ENCODE data around the gene MYO1E. TPM values are rescaled to one million over a fixed set of nuclear protein-coding genes. Genes with fewer than 3 reads are reported as not detected.

Gene MYO1E
- total and polyA plus RNA-seq, 8 donors, result 31.4 to 101 (median 39.9) TPM

- H3K9me3 ChIP-seq, result no peaks in the 10 kb centered on the region
- peak overlapping the region; percentile 78 to 86 for H3K4me3 ChIP-seq
- H3K27ac ChIP-seq, result no peak overlapping the region
- no peak for DNase-seq
- no peaks in the 10 kb centered on the region for H3K36me3 ChIP-seq
- TF ChIP-seq CTCF (IDR thresholded peaks at IDR 0.05), result no peak
- intact Hi-C loops (cut with DNase I), result no loop called here
- no peaks in the 10 kb centered on the region for H3K27me3 ChIP-seq
- ATAC-seq, result peak; percentile 34
- peaks cover 0 to 13% of the 10 kb centered on the region in 2 donors for H3K4me1 ChIP-seq
Observed at GRCh38 chr15:59105854-59106253, 266.8 kb downstream of the MYO1E start.

GRCh38 chr15:59104912-59105732 is 267.5 kb downstream of the MYO1E start, which contains the start of gene CCNB2:
Gene CCNB2, plus strand, starts transcription at chr15:59105146. Its CDS starts 123 bp downstream, at chr15:59105269.
- ATAC-seq (peak; percentile 100), DNase-seq (peak; percentile 87 to 94 (median 90))
- H3K4me3 ChIP-seq, result peak within 1 kb of the TSS; percentile 78 to 86
- TF ChIP-seq CTCF (IDR thresholded peaks at IDR 0.05), result no peak
- H3K27ac ChIP-seq, result peak within 1 kb of the TSS; percentile 54 to 80
- no peaks in the 10 kb centered on the region for H3K9me3 ChIP-seq
- intact Hi-C loops (cut with DNase I), result no loop called here
- no peaks in the 10 kb centered on the region for H3K27me3 ChIP-seq
- peaks cover 0 to 6% of the 10 kb centered on the region in 2 donors for H3K36me3 ChIP-seq
- peaks cover 0 to 13% of the 10 kb centered on the region in 2 donors for H3K4me1 ChIP-seq

- peak; percentile 37 for ATAC-seq
- Histone ChIP-seq H3K4me1 (peaks cover 0 to 13% of the 10 kb centered on the region in 2 donors), H3K36me3 (peaks cover 0 to 12% of the 10 kb centered on the region in 2 donors), H3K27ac (peak overlapping the region; percentile 54 to 80), H3K4me3 (peak overlapping the region; percentile 78 to 86), H3K27me3 (no peaks in the 10 kb centered on the region), H3K9me3 (no peaks in the 10 kb centered on the region)
- TF ChIP-seq CTCF (IDR thresholded peaks at IDR 0.05), result no peak
- DNase-seq, result no peak
- intact Hi-C loops (cut with DNase I), result no loop called here
Observed at GRCh38 chr15:59104602-59104911, 268.1 kb downstream of the MYO1E start.

GRCh38 chr15:59099162-59099685 is 273.4 kb downstream of the MYO1E start:
- intact Hi-C loops (cut with DNase I), result no loop called here
- no peak for TF ChIP-seq CTCF (IDR thresholded peaks at IDR 0.05)
- Histone ChIP-seq H3K27me3 (no peaks in the 10 kb centered on the region), H3K4me3 (no peak overlapping the region), H3K36me3 (peaks cover 0 to 56% of the 10 kb centered on the region in 2 donors), H3K9me3 (no peaks in the 10 kb centered on the region), H3K27ac (no peak overlapping the region), H3K4me1 (no peaks in the 10 kb centered on the region)
- DNase-seq, result no peak
- ATAC-seq, result no peak

- Histone ChIP-seq H3K9me3 (no peaks in the 10 kb centered on the region), H3K27me3 (no peaks in the 10 kb centered on the region), H3K36me3 (peaks cover 0 to 81% of the 10 kb centered on the region in 2 donors), H3K4me3 (no peak overlapping the region), H3K27ac (no peak overlapping the region), H3K4me1 (no peaks in the 10 kb centered on the region)
- no peak for DNase-seq
- no peak for TF ChIP-seq CTCF (IDR thresholded peaks at IDR 0.05)
- intact Hi-C loops (cut with DNase I), result no loop called here
- ATAC-seq, result no peak
Observed at GRCh38 chr15:59096429-59096828, 276.2 kb downstream of the MYO1E start.

Data from left lung (tissue), 10 donors.